Right forelimb (tissue), 1 donor: ENCODE data around the gene CSTF2.

Experiments
- DNase-seq: peaks from one replicate; pipeline ENCODE4 v3.0.0-alpha.2; 2018

The CSTF2 gene

DNA sequence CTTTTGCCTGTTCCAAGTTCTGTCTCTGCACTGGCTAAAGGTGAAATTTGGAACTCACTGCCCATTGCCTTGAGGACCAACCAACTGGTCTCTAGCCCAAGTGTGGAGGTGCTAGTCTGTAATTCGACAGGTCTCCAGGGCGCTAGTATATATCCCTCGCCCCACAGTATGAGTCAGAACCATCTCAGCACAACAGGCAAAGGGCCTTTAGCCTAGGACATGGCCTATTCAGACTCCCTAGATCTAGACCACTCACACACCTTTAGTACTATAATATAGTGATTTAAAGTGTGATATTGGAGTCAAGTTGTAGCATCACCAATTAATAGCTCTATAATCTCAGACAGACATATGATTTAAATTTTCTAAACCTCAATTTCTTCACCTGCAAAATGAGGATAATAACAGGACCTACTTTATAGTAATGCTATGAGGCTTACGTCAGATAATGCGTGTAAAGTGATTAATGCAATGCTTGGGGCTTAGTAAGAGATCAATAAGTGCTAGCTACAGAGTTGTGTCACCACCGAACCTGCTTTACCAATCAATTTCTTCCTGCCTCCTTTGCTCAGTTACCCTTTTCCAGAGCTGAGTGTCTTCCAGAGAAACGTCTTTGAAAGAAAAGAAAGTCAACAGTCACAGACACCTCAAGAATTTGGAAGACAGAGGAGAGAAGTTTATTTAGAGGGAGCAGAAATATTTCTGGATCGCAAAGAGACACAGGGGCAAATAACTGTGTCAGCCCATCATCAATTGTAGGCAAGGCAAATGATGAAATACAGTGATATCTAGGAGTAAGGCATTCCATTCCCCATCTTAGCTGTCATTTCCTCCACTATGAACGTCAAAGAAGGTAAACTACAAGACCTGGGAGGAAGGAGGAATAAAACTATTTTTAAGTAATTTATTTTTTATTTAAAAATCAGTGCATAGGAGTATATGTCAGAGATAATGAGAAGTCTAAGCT, 51.7 kb downstream of the CSTF2 start:
- DNase-seq, result no peak

DNA sequence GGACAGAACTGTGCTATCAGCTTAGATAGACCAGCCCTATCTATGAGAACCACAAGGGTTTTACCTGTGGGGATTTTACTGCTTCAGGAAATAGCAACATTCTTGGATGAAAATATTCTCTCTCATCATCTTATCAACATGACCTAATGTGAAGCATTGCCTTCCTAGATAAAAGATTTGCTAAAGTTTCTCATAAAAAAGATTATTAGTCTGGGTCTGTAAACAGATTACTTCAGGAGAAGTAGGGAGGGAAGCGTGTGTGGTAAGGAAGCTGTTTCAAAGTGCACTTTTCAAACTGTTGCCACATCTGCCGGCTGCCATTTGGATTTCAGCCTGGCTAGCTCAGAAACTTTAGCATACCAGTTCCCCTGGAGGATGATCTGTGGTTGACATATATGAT, 54.1 kb downstream of the CSTF2 start, which contains the start of gene NOX1:
NOX1 (minus strand) TSS at position 35 of the 400 bp plus-strand sequence. CDS start 220 bp downstream, outside the sequence.
- DNase-seq, result no peak

DNA sequence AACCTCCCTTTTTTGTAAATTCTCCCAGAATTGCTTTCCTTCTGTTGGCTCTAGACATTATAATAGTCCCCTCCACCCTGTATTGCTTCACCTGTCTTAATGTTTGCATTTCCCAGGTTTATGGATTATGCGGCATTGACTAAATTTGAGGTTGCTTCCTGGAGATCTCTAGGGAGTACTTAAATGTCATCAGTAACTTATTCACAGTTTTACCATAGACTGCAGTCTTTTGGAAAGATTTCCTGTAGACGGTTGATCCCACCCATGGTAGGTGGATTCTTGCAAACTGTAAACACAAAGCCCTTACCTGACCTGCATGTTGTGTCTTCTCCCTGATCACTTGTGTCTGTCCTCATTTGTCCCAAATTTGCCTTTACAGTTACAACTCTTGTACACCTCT, 60.2 kb downstream of the CSTF2 start:
- DNase-seq, result no peak

DNA sequence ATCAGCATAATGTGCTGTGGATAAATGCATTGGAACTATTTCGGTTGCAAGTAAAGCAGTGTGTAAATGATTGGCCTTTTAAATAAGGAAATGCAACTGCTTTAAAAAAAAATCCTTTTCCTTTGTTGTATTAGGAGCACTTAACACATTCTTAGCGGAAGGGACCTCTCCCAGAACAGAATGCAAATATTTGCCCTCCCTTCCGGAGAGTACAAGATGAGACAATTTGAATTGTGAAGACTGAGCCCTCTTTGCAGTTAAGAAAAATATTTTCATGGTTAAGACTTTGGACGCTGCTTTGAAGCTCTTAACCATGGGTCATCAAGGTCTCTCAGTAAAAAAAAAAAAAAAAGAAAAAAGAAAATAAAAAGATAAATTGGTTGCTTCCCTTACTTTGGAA, 63.5 kb downstream of the CSTF2 start:
- DNase-seq, result no peak
